HG03175 (cell line): ENCODE data around the gene DAP.
"Not testable (repeated sequence)": the region's sequence is repeated elsewhere in the genome, so short reads cannot be mapped to it uniquely, and the experiment has no call there.

Experiments used
- ATAC-seq: cut with Tn5 transposase; IDR thresholded peaks from one replicate; pipeline ENCODE4 v1.9.1; 2021; ENCODE audit warnings: mild to moderate bottlenecking, moderate library complexity; ENCODE audit not compliant: unreplicated experiment

The DAP gene

GRCh38 chr5:10761185-10761932 lies at the start of gene DAP:
DAP (minus strand) TSS chr5:10761234; CDS start chr5:10761068, 166 bp downstream.
- peak; percentile 82 for ATAC-seq

GRCh38 chr5:10808347-10809226 lies 47.6 kb upstream of the DAP start:
- no peak for ATAC-seq

DNA sequence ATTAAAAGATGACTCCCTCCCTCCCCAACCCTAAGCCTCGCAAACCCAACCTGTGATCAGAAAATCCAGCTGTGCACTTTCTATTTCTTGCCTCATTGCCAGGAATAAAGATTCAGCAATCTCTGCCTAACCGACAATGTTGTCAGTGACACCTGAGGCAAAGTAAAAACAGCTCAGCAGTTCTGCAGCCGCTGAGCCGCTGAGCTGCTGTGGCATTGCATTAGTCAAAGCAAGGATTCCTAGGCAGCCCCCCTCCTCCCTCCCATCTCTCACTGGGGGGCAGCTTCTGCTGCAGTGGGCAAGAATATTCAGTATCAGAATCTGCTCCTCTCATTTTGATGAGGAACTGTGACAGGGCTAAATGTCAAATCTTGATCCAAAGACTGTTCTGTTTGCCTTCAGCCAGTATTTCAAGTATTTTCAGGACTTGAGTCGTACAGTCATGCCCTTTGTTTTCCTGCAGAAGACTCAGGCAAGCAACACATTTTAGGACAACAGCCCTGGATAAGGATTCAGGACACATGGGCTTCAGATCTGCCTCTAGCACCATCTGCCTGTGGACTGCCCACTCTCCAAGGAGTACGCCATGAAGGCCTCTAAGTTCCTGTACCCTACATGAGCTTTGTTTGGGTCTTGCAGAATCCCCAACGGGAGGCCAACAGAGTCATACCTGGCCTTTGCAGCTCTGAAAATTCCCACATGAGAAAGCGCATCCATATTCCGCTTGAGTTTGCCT lies 41.1 kb upstream of the DAP start:
- no peak for ATAC-seq

- ATAC-seq: no peak
Observed at GRCh38 chr5:10800852-10801251, 39.8 kb upstream of the DAP start.

DNA sequence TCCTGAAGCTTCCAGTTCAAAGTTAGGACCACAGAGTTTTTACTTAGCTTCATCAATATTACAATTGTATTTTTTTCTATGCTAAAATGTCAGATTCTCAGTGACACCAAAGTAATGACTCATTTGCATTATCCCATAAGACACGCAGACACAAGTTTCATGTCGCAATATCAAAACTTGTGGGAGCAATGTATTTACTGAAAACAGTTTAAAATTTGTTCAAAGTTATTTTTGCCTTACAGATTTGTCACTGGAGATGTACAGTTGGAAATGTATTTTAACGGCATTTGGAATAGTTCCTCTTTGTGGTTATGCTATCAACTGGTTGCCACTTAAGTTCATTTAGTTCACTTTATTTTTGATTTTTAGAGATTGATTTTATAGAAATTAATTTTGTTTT lies 36.2 kb upstream of the DAP start:
- no peak for ATAC-seq

DNA sequence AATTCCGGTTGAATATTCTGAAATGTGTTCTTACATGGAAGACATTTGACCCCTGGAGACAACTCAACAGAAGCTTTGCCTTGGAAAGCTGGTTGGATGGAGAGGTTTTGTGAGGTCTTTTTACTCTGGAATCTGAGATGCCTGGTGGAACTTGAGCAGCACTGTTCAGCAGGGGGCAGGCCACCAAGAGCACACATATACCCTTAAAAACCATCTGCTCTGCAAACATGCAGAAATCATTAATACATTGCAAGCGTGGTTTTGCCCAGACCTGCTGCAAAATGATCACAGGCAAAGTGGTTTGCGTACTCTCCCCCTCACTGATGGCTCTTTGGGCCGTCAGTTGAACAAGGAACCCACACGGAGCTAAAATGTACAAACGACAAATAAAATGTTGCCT lies 32.8 kb upstream of the DAP start:
- no peak for ATAC-seq

- no peak for ATAC-seq
Observed at GRCh38 chr5:10792336-10792735, 31.3 kb upstream of the DAP start.

DNA sequence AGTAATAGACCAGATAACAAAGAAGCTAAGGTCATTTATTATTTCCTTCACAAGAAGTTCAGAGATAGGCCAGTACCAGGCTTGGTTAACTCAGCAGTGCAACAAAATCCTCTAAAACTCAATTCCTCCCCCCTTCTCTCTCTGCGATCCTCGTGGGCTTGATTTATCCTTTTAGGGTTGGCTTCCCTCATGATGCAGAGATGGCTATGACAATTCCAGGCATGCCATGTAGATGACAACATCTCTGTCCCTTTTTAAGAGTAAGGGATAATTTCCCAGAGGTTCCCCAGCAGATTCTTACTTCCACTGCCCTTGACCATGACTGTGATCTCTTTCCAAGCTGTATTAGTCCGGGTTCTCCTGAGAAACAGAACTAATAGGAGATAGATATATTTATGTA lies 28.7 kb upstream of the DAP start:
- ATAC-seq: no peak

GRCh38 chr5:10789021-10789420 lies 28.0 kb upstream of the DAP start:
- no peak for ATAC-seq

DNA sequence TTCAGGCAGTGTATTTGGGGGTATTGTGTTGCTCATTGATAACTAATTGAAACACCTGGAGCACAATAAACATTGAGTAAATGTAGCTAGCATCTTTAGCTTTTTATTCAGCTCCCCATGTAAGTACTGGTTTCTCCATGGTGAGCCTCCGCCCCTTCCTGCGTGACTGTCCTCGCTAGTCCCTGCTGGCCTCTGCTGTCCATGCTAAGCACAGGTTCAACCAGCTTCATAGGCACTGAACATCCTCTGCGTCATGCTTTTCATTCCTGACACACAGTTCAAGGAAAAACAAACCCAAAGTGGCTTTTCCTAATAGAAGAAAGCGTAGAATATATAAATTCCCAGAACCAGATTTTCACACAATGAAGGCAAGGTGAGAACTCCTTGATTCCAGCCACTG lies 27.3 kb upstream of the DAP start:
- no peak for ATAC-seq

DNA sequence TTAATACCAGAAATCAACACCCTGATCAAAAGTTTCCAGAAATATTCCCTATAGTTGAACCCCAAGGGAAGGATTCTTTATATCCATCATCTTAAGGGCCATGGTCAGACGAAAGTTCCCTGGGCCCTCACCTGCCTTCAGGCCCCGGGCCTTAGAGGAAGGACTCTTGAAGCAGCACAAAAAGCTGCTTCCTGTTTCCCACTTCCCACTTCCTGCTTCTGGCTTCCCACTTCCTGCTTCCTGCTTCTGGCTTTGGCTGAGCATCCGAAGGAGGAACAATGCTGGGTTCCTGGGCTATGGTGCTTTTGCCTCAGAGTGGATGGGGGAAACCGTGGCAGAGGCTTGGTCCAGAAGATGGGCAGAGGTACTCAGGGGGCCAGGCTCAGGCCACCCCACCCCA lies 25.8 kb upstream of the DAP start:
- ATAC-seq: no peak

GRCh38 chr5:10780208-10780607 lies 19.2 kb upstream of the DAP start:
- not testable (repeated sequence) for ATAC-seq

DNA sequence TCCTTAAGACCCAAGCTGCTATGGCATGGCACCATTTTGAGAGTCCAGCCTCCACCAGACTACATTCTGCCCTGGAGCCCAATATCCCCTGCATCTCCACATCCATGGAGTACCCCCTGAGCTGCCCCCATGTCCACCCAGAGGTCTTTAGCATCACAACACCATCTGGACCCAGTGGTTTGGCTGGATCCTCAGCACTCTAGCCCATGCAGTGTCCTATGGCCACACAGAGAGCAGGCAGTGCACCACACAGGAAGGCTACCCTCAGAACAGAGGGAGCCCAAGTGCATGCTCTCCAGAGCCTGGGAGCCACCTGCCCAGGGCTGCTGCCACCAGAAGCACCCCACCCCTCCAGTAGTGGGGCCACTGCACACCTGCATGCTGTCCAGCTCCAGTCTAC lies 18.6 kb upstream of the DAP start:
- no peak for ATAC-seq

GRCh38 chr5:10778179-10778910 lies 17.3 kb upstream of the DAP start:
- ATAC-seq: no peak

DNA sequence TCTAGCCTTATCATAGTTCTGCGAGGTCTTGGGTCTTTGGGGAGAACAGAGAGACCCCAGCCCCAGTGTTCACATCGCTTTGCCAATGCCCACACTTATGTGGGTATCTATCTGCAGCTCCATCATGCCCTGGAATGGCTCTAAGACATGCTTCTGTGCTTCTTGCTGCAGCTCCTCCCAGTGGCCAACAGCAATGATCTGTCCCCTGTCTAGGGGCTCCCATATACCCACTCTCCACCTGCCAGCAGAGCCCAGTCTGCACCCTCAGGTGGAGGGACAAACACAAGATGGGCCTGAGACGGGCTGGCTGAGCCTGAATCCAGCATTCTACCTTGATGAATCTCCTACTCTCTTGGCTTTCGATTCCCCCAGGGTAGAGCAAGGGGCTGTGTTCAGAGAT lies 14.6 kb upstream of the DAP start:
- ATAC-seq: no peak

DNA sequence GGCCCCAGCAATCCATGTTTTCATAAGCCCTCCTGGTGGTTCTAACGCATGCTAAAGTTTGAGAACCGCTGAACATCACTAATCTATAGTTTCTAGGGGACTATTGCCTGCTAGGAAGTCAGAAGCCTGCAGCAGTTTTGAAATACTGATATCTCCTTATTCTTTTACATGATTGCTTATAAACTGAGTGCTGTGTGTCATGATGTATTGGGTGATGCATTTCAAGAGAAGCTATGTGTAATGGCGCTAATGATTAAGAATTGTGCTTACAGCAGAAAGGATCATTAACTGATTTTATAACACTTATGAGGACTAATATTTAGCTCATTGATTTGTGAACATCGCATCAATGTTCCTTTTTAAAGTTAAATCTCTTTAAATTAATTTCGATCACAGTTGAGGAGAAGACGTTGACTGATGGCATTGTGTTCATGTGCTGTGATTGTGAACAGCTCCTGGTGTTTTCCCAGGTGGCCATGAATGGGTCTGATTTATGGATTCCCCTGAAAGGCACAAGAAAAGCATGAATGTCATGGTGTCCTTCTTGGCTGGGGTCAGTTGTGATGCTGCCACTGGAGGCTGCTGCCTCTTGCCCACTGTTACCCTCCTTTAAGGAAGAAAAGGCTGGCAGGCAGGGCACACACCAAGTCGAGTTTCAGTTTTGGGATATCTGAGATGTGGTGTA lies 12.0 kb upstream of the DAP start:
- no peak for ATAC-seq

DNA sequence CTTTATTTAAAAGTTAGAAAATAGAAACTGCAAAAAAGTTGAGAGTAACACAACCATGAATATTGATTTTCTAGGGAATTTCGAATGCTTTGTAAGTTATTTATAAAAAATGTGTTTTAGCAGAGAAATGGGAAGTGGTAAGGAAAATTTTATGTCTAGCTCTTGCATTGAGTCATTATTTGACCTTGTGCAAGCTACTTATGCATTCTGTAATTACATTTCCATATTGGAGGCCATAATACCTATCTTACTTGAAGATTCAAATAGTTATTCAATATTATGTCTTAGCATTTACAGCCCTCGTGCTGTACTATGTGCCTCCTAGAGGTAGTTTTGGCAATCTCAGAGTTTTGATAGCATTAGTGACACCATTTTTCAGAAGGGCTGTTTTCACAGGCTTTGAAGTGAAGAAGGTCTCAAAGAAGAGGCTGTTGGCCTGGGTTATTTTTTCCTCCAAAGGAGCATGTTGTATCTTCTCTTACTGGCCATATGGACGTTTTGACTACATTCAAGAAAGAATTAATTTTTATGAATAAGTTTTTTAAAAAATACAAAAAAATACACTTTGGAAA lies 7.4 kb upstream of the DAP start:
- ATAC-seq: no peak

- no peak for ATAC-seq
Observed at GRCh38 chr5:10762776-10763500, 1.9 kb upstream of the DAP start.
